H1 (cell line): ENCODE data around the gene ZC3H14. TPM values are rescaled to one million over a fixed set of nuclear protein-coding genes. Genes with fewer than 3 reads are reported as not detected.

Experiments used
- CTCF ChIA-PET: fragments of 300-600 bp; sonication (Branson Sonifier 250); formaldehyde crosslinking; loops from one replicate; lab custom pipeline; 2021; ENCODE audit not compliant: partially characterized antibody; lab: Charles Lee
- POLR2A ChIA-PET: fragments of 300-600 bp; sonication (Branson Sonifier 250); formaldehyde crosslinking; loops from one replicate; lab custom pipeline; 2021; ENCODE audit warnings: inconsistent platforms; ENCODE audit not compliant: partially characterized antibody; lab: Charles Lee
- DNase-seq, 2 experiments: peaks; one replicate each; pipeline versions ENCODE4 v3.0.0 to v3.0.0-alpha.2; 2010 to 2022; ENCODE audit warnings: low spot score in 2 of 2, low read depth in 1 of 2, mixed read lengths in 1 of 2
- FAIRE-seq: peaks from 2 replicates; lab custom pipeline; 2011; peaks lifted over from hg19 to GRCh38; lab: Jason Lieb, UNC
- H2AFZ ChIP-seq: 2 replicates; pipeline ENCODE4 v1.8.1; 2012; ENCODE audit warnings: low read length, inconsistent platforms
- H2AK5ac ChIP-seq: 2 replicates; pipeline ENCODE4 v1.6.1; 2013; ENCODE audit warnings: low read depth, low read length
- H2BK120ac ChIP-seq: replicated peaks from 2 replicates; pipeline ENCODE3; 2013; ENCODE audit warnings: low read depth, low read length, inconsistent platforms
- H2BK12ac ChIP-seq: 2 replicates; pipeline ENCODE4 v1.6.1; 2013; ENCODE audit warnings: low read depth, low read length
- H2BK15ac ChIP-seq: 2 replicates; pipeline ENCODE4 v1.6.1; 2013; ENCODE audit warnings: low read length
- H2BK20ac ChIP-seq: 2 replicates; pipeline ENCODE4 v1.6.1; 2013; ENCODE audit warnings: low read length
- H2BK5ac ChIP-seq: 2 replicates; pipeline ENCODE4 v1.6.1; 2013; ENCODE audit warnings: low read depth, low read length
- H3K14ac ChIP-seq: 2 replicates; pipeline ENCODE4 v1.6.1; 2013; ENCODE audit warnings: inconsistent platforms; ENCODE audit not compliant: insufficient read length
- H3K18ac ChIP-seq: 2 replicates; pipeline ENCODE4 v1.6.1; 2013; ENCODE audit warnings: low read length; ENCODE audit errors: extremely low read depth
- H3K23ac ChIP-seq: 2 replicates; pipeline ENCODE4 v1.6.1; 2013; ENCODE audit warnings: inconsistent platforms; ENCODE audit not compliant: insufficient read length
- H3K23me2 ChIP-seq: 2 replicates; pipeline ENCODE4 v1.6.1; 2013; ENCODE audit warnings: low read depth, low read length
- H3K27ac ChIP-seq: 2 replicates; pipeline ENCODE4 v1.6.1; 2011; ENCODE audit warnings: low read depth, low read length, inconsistent platforms
- H3K27me3 ChIP-seq, 4 experiments: replicated peaks in 1 of 4; 1 replicate in 1 of 4; 2 replicates in 3 of 4; pipeline versions ENCODE4 v1.6.1 to v1.8.1; 2011 to 2013; ENCODE audit warnings: low read length in 3 of 4, mild to moderate bottlenecking in 3 of 4, inconsistent platforms in 2 of 4, mixed read lengths in 2 of 4, moderate library complexity in 1 of 4; ENCODE audit not compliant: control insufficient read depth in 3 of 4, insufficient read depth in 3 of 4; ENCODE audit errors: extremely low read depth in 1 of 4
- H3K36me3 ChIP-seq, 4 experiments: 2 replicates each; pipeline versions ENCODE4 v1.6.1 to v1.8.1; 2011 to 2013; ENCODE audit warnings: mild to moderate bottlenecking in 4 of 4, low read length in 3 of 4, moderate library complexity in 2 of 4, control low read depth in 1 of 4, inconsistent platforms in 1 of 4; ENCODE audit not compliant: insufficient read depth in 4 of 4, control insufficient read depth in 2 of 4
- H3K4ac ChIP-seq: replicated peaks from 2 replicates; pipeline ENCODE3; 2013; ENCODE audit warnings: low read length, low read depth, mixed read lengths, inconsistent platforms; ENCODE audit not compliant: insufficient read length
- H3K4me1 ChIP-seq, 4 experiments: replicated peaks in 1 of 4; 1 replicate in 1 of 4; 2 replicates in 3 of 4; pipeline versions ENCODE4 v1.6.1 to v1.8.1; 2011 to 2013; ENCODE audit warnings: low read length in 3 of 4, inconsistent platforms in 2 of 4, mixed read lengths in 1 of 4; ENCODE audit not compliant: insufficient read depth in 4 of 4, control insufficient read depth in 3 of 4
- H3K4me2 ChIP-seq, 2 experiments: 2 replicates each; pipeline versions ENCODE4 v1.6.1 to v1.8.1; 2011 to 2013; ENCODE audit warnings: low read depth in 2 of 2, low read length in 2 of 2, control low read depth in 1 of 2, inconsistent platforms in 1 of 2, mild to moderate bottlenecking in 1 of 2; ENCODE audit not compliant: insufficient read depth in 1 of 2
- H3K4me3 ChIP-seq, 4 experiments: fragments of 200-600, 300-600 bp in 1 of 4; sonication (generic), shearing (Covaris generic), sonication (Bioruptor Twin) in 1 of 4; 2 replicates each; pipeline versions ENCODE4 v1.5.1 to v1.8.1; 2011 to 2016; ENCODE audit warnings: low read length in 4 of 4, low read depth in 3 of 4, control low read depth in 2 of 4, inconsistent platforms in 2 of 4, mild to moderate bottlenecking in 2 of 4, mixed read lengths in 1 of 4, moderate library complexity in 1 of 4; ENCODE audit not compliant: insufficient read depth in 2 of 4; ENCODE audit errors: extremely low read depth in 1 of 4
- H3K56ac ChIP-seq: replicated peaks from 2 replicates; pipeline ENCODE3; 2013; ENCODE audit warnings: low read depth, mild to moderate bottlenecking, mixed read lengths, low read length, inconsistent platforms; ENCODE audit not compliant: insufficient read length
- H3K79me1 ChIP-seq: 2 replicates; pipeline ENCODE4 v1.6.1; 2013; ENCODE audit warnings: low read depth, low read length, control low read depth
- H3K79me2 ChIP-seq, 2 experiments: 2 replicates each; pipeline versions ENCODE4 v1.6.1 to v1.8.1; 2012 to 2013; ENCODE audit warnings: low read length in 2 of 2, mild to moderate bottlenecking in 2 of 2, inconsistent platforms in 1 of 2; ENCODE audit not compliant: insufficient read depth in 2 of 2, control insufficient read depth in 1 of 2
- H3K9ac ChIP-seq, 4 experiments: replicated peaks in 1 of 4; 1 replicate in 1 of 4; 2 replicates in 3 of 4; pipeline versions ENCODE4 v1.6.1 to v1.8.1; 2011 to 2013; ENCODE audit warnings: low read depth in 3 of 4, low read length in 3 of 4, control low read depth in 2 of 4, mild to moderate bottlenecking in 2 of 4, moderate library complexity in 2 of 4, inconsistent platforms in 1 of 4; ENCODE audit errors: extremely low read depth in 1 of 4
- H3K9me3 ChIP-seq, 2 experiments: 2 replicates each; pipeline versions ENCODE4 v1.6.1 to v1.8.1; 2012 to 2013; ENCODE audit warnings: mild to moderate bottlenecking in 2 of 2, moderate library complexity in 2 of 2, control low read depth in 1 of 2, inconsistent platforms in 1 of 2, low read depth in 1 of 2, low read length in 1 of 2, mixed read lengths in 1 of 2; ENCODE audit not compliant: insufficient read depth in 2 of 2
- H4K20me1 ChIP-seq, 2 experiments: replicated peaks in 1 of 2; 2 replicates each; pipeline versions ENCODE3 to v1.8.1; 2011 to 2013; ENCODE audit warnings: inconsistent platforms in 2 of 2, low read length in 2 of 2, mild to moderate bottlenecking in 1 of 2; ENCODE audit not compliant: insufficient read depth in 2 of 2, control insufficient read depth in 1 of 2
- H4K5ac ChIP-seq: 2 replicates; pipeline ENCODE4 v1.6.1; 2013; ENCODE audit warnings: low read length, low read depth, mixed read lengths, inconsistent platforms; ENCODE audit not compliant: insufficient read length
- H4K8ac ChIP-seq: 2 replicates; pipeline ENCODE4 v1.8.0; 2013; ENCODE audit warnings: mild to moderate bottlenecking, moderate library complexity, low read length, inconsistent platforms; ENCODE audit not compliant: insufficient read depth; ENCODE audit errors: extremely low read depth
- H4K91ac ChIP-seq: replicated peaks from 2 replicates; pipeline ENCODE3; 2013; ENCODE audit warnings: low read length, mixed read lengths, inconsistent platforms; ENCODE audit not compliant: insufficient read length
- BCL11A ChIP-seq, 2 experiments: IDR thresholded peaks; one replicate each; pipeline ENCODE4 v1.6.1; 2011; ENCODE audit warnings: low read depth in 2 of 2, low read length in 2 of 2, mild to moderate bottlenecking in 2 of 2
- CBX8 ChIP-seq: fragments of 300-800, 300-1000 bp; sonication (generic); IDR thresholded peaks from 2 replicates; pipeline ENCODE4 v1.7.1; 2016; ENCODE audit warnings: low read depth, low read length, borderline replicate concordance
- CHD2 ChIP-seq: IDR thresholded peaks from 2 replicates; pipeline ENCODE4 v1.6.1; 2012; ENCODE audit warnings: low read length, improper control_type of control experiment
- EP300 ChIP-seq, 2 experiments: IDR thresholded peaks; 1 replicate in 1 of 2; 2 replicates in 1 of 2; pipeline ENCODE4 v1.6.1; 2011 to 2012; ENCODE audit warnings: low read depth in 2 of 2, low read length in 2 of 2, mild to moderate bottlenecking in 2 of 2, borderline replicate concordance in 1 of 2, inconsistent platforms in 1 of 2, moderate library complexity in 1 of 2
- GABPA ChIP-seq: IDR thresholded peaks from 2 replicates; pipeline ENCODE4 v1.6.1; 2011; ENCODE audit warnings: mild to moderate bottlenecking, low read length, moderate library complexity, borderline replicate concordance; ENCODE audit not compliant: insufficient read depth
- MAFK ChIP-seq: IDR thresholded peaks from 2 replicates; pipeline ENCODE4 v1.6.1; 2012; ENCODE audit warnings: low read depth, mild to moderate bottlenecking, improper control_type of control experiment, low read length
- NRF1 ChIP-seq: IDR thresholded peaks from 2 replicates; pipeline ENCODE4 v1.6.1; 2011; ENCODE audit warnings: mild to moderate bottlenecking, low read depth, low read length, improper control_type of control experiment
- RFX5 ChIP-seq: IDR thresholded peaks from 2 replicates; pipeline ENCODE4 v1.6.1; 2011; ENCODE audit warnings: low read depth, low read length, improper control_type of control experiment, borderline replicate concordance
- SIN3A ChIP-seq, 2 experiments: IDR thresholded peaks in 1 of 2; conservative IDR thresholded peaks in 1 of 2; 2 replicates each; pipeline ENCODE4 v1.6.1; 2011 to 2012; ENCODE audit warnings: low read length in 2 of 2, improper control_type of control experiment in 1 of 2, low read depth in 1 of 2, mild to moderate bottlenecking in 1 of 2
- SP1 ChIP-seq: IDR thresholded peaks from 2 replicates; pipeline ENCODE4 v1.6.1; 2011; ENCODE audit warnings: low read depth, low read length
- TCF12 ChIP-seq: IDR thresholded peaks from 2 replicates; pipeline ENCODE4 v1.6.1; 2011; ENCODE audit warnings: low read depth, mild to moderate bottlenecking, low read length
- TEAD4 ChIP-seq: IDR thresholded peaks from 2 replicates; pipeline ENCODE4 v1.6.1; 2012; ENCODE audit warnings: low read depth, low read length, inconsistent platforms, mixed read lengths
- WGBS, 2 experiments: shearing (Covaris generic) in 1 of 2; methylation state at CpG; one replicate each; pipeline versions ENCODE4 v1.1.6 to v1.1.7; 2013 to 2015; ENCODE audit warnings: low lambda C conversion rate in 2 of 2, mixed read lengths in 2 of 2, inconsistent platforms in 1 of 2, low coverage in 1 of 2, missing lambda C conversion rate in 1 of 2; ENCODE audit not compliant: insufficient replicate concordance in 2 of 2, insufficient coverage in 1 of 2, insufficient read length in 1 of 2; ENCODE audit errors: extremely low coverage in 1 of 2, missing lambda C conversion rate in 1 of 2; 5-methylcytosine and 5-hydroxymethylcytosine counted together
- polyA plus RNA-seq, 7 experiments: library from polyadenylated mRNA; depleted of rRNA in 3 of 7; stranded (reverse) in 5 of 7; unstranded in 2 of 7; fragments of >200 nt in 5 of 7; fragments of 200-250 nt in 2 of 7; gene quantifications; 1 replicate in 5 of 7; 2 replicates in 1 of 7; 4 replicates in 1 of 7; pipeline versions ENCODE4 v1.2.1 to v1.2.3, GENCODE V29; 2011 to 2013; ENCODE audit warnings: missing spikeins in 2 of 7, mixed read lengths in 2 of 7
- total RNA-seq: library from RNA; stranded (reverse); fragmentation: NEBNext Ultra II Directional; extraction: Animal tissue kit (Norgen Biotek cat#: 25700); gene quantifications from 2 replicates; pipeline ENCODE4 v1.2.1, GENCODE V29; 2021
- TF ChIP-seq, protein P1 (sequence below): IDR thresholded peaks from 2 replicates; pipeline ENCODE4 v1.6.1; 2012; ENCODE audit warnings: inconsistent platforms

The ZC3H14 gene
- total and polyA plus RNA-seq, 2 of the 8 experiments (the other 6 are each of a cell fraction or from before 2014, with no cell fraction given): 86.0 to 99.1 TPM

DNA sequence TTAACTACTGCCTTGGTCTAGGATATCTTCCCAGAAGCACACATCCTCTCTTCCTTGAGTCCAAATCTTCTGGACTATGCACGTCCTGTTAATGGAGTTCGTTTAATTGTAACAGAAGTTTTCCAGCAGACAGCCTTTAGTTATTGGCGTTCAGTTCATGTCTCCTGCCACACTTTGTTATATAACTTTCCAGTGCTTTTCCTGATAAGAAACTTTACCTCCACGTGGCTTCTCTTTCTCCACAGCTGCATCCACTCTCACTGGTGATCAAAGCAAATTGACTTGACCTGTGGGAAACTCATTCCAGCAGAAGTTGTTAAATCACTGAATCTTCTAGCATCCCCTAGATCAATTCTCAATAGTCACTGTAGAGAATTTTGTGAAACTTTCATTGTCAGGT, 27.0 kb upstream of the ZC3H14 start:
- no peak overlapping the region for H3K4me3 ChIP-seq
- no peak overlapping the region for H2BK5ac ChIP-seq
- H3K14ac ChIP-seq: no peak overlapping the region
- 0 out of 4 replicates have a peak, but pooled peaks cover 0 to 3% of the 10 kb centered on the region in 2 experiments for H3K79me2 ChIP-seq
- no peak overlapping the region for H4K5ac ChIP-seq
- no peak overlapping the region for H3K27ac ChIP-seq
- H3K23ac ChIP-seq: no peak overlapping the region
- H3K18ac ChIP-seq: no peak overlapping the region
- no peak overlapping the region for H2BK12ac ChIP-seq
- no peak overlapping the region for H2AFZ ChIP-seq
- no peaks in the 10 kb centered on the region; the same call in 1 of the 2 replicates for H3K79me1 ChIP-seq
- H3K4ac ChIP-seq: no peak overlapping the region
- H2BK20ac ChIP-seq: no peak overlapping the region
- no peak overlapping the region for H3K9ac ChIP-seq
- H3K36me3 ChIP-seq: peaks cover 0 to 7% (median 2%) of the 10 kb centered on the region in 4 experiments; a peak in 3 of 8 replicates
- H2AK5ac ChIP-seq: no peak overlapping the region
- ChIA-PET POLR2A (no interaction called here), CTCF (interaction anchor here (1.5 kb wide), 1 partner anchor 14 kb away, joined by 3 read pairs; no protein-coding TSS in a partner anchor)
- H3K27me3 ChIP-seq: no peaks in the 10 kb centered on the region
- FAIRE-seq (no peak), DNase-seq (no peak)
- TF ChIP-seq TEAD4: no peak
- TF ChIP-seq RFX5: no peak
- no peak for TF ChIP-seq BCL11A (IDR thresholded peaks at IDR 0.05; ENCODE audit: low read depth in 2 of 2, low read length in 2 of 2)
- TF ChIP-seq SP1: no peak
- no peak for TF ChIP-seq CBX8
- TF ChIP-seq SIN3A (conservative IDR thresholded peaks at IDR 0.05 in 1 of 2, IDR thresholded peaks at IDR 0.05 in 1 of 2; ENCODE audit: low read depth in 1 of 2, low read length in 2 of 2): no peak
- no peak for TF ChIP-seq CHD2
- TF ChIP-seq EP300 (IDR thresholded peaks at IDR 0.05; ENCODE audit: borderline replicate concordance in 1 of 2, low read depth in 2 of 2, low read length in 2 of 2): no peak
- TF ChIP-seq TCF12: no peak
- TF ChIP-seq GABPA: no peak
- TF ChIP-seq, protein P1, sequence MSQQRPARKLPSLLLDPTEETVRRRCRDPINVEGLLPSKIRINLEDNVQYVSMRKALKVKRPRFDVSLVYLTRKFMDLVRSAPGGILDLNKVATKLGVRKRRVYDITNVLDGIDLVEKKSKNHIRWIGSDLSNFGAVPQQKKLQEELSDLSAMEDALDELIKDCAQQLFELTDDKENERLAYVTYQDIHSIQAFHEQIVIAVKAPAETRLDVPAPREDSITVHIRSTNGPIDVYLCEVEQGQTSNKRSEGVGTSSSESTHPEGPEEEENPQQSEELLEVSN: no peak
- no peak for TF ChIP-seq NRF1
- TF ChIP-seq MAFK: no peak
- H2BK15ac ChIP-seq: no peak overlapping the region
- no peaks in the 10 kb centered on the region for H3K23me2 ChIP-seq
- WGBS, 2 experiments: 90% methylated on average over 4 of the region's 4 CpGs; no CpG with 5 or more reads in 1 of the 2 experiments
- H4K91ac ChIP-seq: no peak overlapping the region
- H4K20me1 ChIP-seq: peaks cover 0 to 2% of the 10 kb centered on the region in 2 experiments
- H3K4me2 ChIP-seq: no peak overlapping the region
- no peak overlapping the region for H3K56ac ChIP-seq
- no peak overlapping the region for H4K8ac ChIP-seq
- H3K4me1 ChIP-seq: peaks cover 0 to 4% (median 1%) of the 10 kb centered on the region in 4 experiments; a peak in 1 of 7 replicates
- H2BK120ac ChIP-seq: no peak overlapping the region
- H3K9me3 ChIP-seq: no peaks in the 10 kb centered on the region
